Osteocyte (in vitro differentiated cells): Measurements from ENCODE around the gene DOHH. TPM values are rescaled to one million over a fixed set of nuclear protein-coding genes. Genes with fewer than 3 reads are reported as not detected.

ENCODE experiments used
- DNase-seq: peaks from one replicate; pipeline ENCODE4 v3.0.0; 2021; ENCODE audit warnings: mixed read lengths; ENCODE audit not compliant: unreplicated experiment; ENCODE audit errors: extremely low spot score
- H3K27ac Mint-ChIP-seq: one replicate; pipeline ENCODE4 v1.8.0; 2021; ENCODE audit warnings: mild to moderate bottlenecking, mixed read lengths; ENCODE audit not compliant: unreplicated experiment
- H3K27me3 Mint-ChIP-seq: one replicate; pipeline ENCODE4 v1.8.0; 2021; ENCODE audit warnings: mixed read lengths; ENCODE audit not compliant: unreplicated experiment
- H3K36me3 Mint-ChIP-seq: one replicate; pipeline ENCODE4 v1.8.0; 2021; ENCODE audit warnings: mixed read lengths; ENCODE audit not compliant: unreplicated experiment
- H3K4me1 Mint-ChIP-seq: one replicate; pipeline ENCODE4 v1.8.0; 2021; ENCODE audit warnings: mixed read lengths; ENCODE audit not compliant: unreplicated experiment
- H3K4me3 Mint-ChIP-seq: one replicate; pipeline ENCODE4 v1.8.0; 2021; ENCODE audit warnings: mild to moderate bottlenecking, moderate library complexity, mixed read lengths; ENCODE audit not compliant: unreplicated experiment
- H3K9me3 Mint-ChIP-seq: one replicate; pipeline ENCODE4 v1.8.0; 2021; ENCODE audit warnings: mixed read lengths; ENCODE audit not compliant: unreplicated experiment
- total RNA-seq: library from RNA; stranded (reverse); gene quantifications from 2 replicates; pipeline ENCODE4 v1.2.1, GENCODE V29; 2021
- TF ChIP-seq, protein P1 (sequence below): fragments of 200-600 bp; sonication (generic); IDR thresholded peaks from 2 replicates; pipeline ENCODE4 v1.5.0; 2021; ENCODE audit warnings: antibody characterized with exemption, mild to moderate bottlenecking, moderate library complexity

DOHH gene
- total RNA-seq, 1 donor from 2014 or later, result 10.8 TPM

GRCh38 chr19:3463714-3464586 lies 36.5 kb downstream of the DOHH start:
- TF ChIP-seq, protein P1, sequence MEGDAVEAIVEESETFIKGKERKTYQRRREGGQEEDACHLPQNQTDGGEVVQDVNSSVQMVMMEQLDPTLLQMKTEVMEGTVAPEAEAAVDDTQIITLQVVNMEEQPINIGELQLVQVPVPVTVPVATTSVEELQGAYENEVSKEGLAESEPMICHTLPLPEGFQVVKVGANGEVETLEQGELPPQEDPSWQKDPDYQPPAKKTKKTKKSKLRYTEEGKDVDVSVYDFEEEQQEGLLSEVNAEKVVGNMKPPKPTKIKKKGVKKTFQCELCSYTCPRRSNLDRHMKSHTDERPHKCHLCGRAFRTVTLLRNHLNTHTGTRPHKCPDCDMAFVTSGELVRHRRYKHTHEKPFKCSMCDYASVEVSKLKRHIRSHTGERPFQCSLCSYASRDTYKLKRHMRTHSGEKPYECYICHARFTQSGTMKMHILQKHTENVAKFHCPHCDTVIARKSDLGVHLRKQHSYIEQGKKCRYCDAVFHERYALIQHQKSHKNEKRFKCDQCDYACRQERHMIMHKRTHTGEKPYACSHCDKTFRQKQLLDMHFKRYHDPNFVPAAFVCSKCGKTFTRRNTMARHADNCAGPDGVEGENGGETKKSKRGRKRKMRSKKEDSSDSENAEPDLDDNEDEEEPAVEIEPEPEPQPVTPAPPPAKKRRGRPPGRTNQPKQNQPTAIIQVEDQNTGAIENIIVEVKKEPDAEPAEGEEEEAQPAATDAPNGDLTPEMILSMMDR, result no peak
- no peak overlapping the region for H3K4me3 Mint-ChIP-seq
- H3K4me1 Mint-ChIP-seq, result peaks cover 24% of the 10 kb centered on the region
- peaks cover 8% of the 10 kb centered on the region for H3K36me3 Mint-ChIP-seq
- H3K9me3 Mint-ChIP-seq, result no peaks in the 10 kb centered on the region
- no peak for DNase-seq
- H3K27me3 Mint-ChIP-seq, result no peaks in the 10 kb centered on the region
- H3K27ac Mint-ChIP-seq, result no peak overlapping the region

DNA sequence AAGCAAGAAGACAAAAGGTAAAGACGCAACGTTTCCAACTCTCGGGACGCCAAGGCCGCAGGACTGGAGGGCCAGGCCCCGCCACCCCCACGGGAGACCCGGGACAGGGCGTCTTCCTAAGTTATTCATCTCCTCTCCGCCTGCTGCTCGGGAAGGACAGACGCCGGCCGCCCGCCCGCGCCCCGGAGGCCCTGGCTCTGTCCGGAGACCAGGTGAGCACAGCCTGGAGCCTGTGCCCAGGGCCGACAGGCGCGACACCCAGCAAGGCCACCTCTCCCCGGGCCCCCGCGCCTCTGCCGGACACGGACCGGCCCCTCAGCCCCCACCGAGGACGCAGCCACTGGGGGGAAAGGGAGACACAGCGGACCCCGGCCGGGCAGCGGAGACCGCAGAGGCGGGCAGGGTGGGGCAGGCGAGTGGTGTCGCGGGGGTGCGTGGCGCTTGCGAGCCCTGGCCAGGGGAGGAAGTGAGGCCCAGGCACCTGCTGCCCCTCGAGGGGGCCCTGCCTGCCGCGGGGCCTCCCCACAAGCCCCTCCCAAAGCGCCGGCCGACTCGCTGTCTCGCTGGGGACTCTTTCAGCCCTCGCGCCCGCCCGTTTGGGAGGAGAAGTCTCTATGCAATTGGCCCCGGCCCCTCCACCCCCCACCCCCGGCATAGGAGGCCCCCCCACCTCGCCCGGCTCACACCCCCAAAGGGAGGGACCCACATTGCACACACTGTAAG lies 37.3 kb downstream of the DOHH start:
- Mint-ChIP-seq H3K36me3 (peaks cover 6% of the 10 kb centered on the region), H3K27me3 (no peaks in the 10 kb centered on the region), H3K4me1 (peaks cover 29% of the 10 kb centered on the region), H3K4me3 (no peak overlapping the region), H3K9me3 (no peaks in the 10 kb centered on the region), H3K27ac (no peak overlapping the region)
- TF ChIP-seq, protein P1, result no peak
- DNase-seq, result no peak

- TF ChIP-seq, protein P1, result no peak
- DNase-seq, result no peak
- no peaks in the 10 kb centered on the region for H3K27me3 Mint-ChIP-seq
- H3K36me3 Mint-ChIP-seq, result peaks cover 6% of the 10 kb centered on the region
- peak overlapping the region; percentile 91 for H3K27ac Mint-ChIP-seq
- peaks cover 41% of the 10 kb centered on the region for H3K4me1 Mint-ChIP-seq
- no peak overlapping the region for H3K4me3 Mint-ChIP-seq
- H3K9me3 Mint-ChIP-seq, result no peaks in the 10 kb centered on the region
These were observed 40.4 kb downstream of the DOHH start for GRCh38 chr19:3459965-3460582.

DNA sequence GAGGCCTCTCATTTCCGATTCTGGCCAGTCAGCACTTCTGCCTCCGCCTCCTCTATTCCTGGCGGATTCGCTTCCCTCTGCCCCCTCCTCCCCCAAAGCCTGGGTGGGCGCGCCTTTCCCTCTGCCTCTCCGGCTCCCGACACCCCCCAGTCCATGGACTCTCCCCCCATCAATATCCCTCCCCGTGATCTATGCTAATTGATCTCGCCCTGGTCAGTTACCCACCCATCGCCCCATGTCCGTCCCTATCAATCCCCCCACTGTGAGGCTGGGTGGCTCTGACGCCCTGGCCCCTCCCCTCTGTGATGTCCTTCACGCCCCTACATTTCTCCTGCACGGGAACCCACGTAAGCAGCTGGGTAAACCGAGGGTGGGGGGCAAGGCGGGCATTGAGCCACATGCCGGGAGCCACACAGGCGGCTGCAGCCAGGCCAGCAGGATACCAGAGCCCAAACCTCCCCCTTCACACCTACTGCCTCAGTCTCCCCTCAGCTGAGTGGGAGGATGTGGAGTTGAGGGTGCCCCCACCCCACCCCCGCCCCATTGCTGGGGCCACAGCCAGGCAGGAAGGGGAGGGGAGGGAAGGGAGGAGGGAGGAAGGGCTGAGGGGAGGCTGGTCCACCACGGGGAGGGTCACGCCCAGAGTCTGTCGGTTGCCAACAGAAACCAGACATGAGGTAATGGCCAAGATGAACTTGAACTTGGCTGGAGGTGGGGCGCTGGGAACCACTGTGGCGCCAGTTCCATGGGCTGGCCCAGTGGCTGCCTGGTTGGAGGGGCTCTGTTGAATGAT lies 41.2 kb downstream of the DOHH start:
- Mint-ChIP-seq H3K4me3 (peak overlapping the region; percentile 26), H3K27ac (peak overlapping the region; percentile 91), H3K36me3 (peaks cover 6% of the 10 kb centered on the region), H3K9me3 (no peaks in the 10 kb centered on the region), H3K27me3 (no peaks in the 10 kb centered on the region), H3K4me1 (peaks cover 41% of the 10 kb centered on the region)
- TF ChIP-seq, protein P1, result no peak
- DNase-seq, result no peak
